Measurements from ENCODE around the gene BCAR3. TPM values are rescaled to one million over a fixed set of nuclear protein-coding genes. Genes with fewer than 3 reads are reported as not detected.
"Not testable (repeated sequence)": the region's sequence is repeated elsewhere in the genome, so short reads cannot be mapped to it uniquely, and the experiment has no call there.

BCAR3 gene
- total RNA-seq, 3 donors from 2014 or later: 26.7 to 42.7 (median 30.2) TPM

DNA sequence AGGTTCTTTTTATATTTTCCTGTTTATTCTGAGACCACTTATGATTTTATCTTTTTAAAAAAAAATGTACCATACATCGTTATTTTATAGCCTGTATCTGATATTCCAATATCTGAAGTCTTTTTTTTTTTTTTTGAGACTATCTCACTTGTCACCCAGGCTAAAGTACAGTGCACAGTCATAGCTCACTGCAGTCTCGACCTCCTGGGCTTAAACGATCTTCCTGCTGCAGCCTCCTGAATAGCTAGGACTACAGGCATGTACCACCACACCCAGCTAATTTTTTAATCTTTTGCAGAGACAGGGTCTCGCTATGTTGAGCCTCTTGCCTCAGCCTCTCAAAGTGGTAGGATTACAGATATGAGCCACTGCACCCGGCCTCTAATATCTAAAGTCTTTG is 25.1 kb downstream of the BCAR3 start:
- Histone ChIP-seq H3K36me3 (no peaks in the 10 kb centered on the region), H3K4me3 (no peak overlapping the region), H3K27ac (no peak overlapping the region), H3K9me3 (no peaks in the 10 kb centered on the region), H3K4me1 (no peaks in the 10 kb centered on the region), H3K27me3 (no peaks in the 10 kb centered on the region)
- DNase-seq (ENCODE audit: low spot score in 2 of 2): no peak
- intact Hi-C loops (cut with DNase I; ENCODE audit: low total_unique reads): no loop called here
- no peak for TF ChIP-seq CTCF (IDR thresholded peaks at IDR 0.05)
- TF ChIP-seq POLR2AphosphoS5 (IDR thresholded peaks at IDR 0.05): no peak
- no peak for TF ChIP-seq POLR2A (IDR thresholded peaks at IDR 0.05)

- Histone ChIP-seq H3K27ac (no peak overlapping the region), H3K27me3 (no peaks in the 10 kb centered on the region), H3K36me3 (no peaks in the 10 kb centered on the region), H3K9me3 (no peaks in the 10 kb centered on the region), H3K4me3 (no peak overlapping the region), H3K4me1 (no peaks in the 10 kb centered on the region)
- no peak for TF ChIP-seq POLR2AphosphoS5 (IDR thresholded peaks at IDR 0.05)
- no peak for TF ChIP-seq CTCF (IDR thresholded peaks at IDR 0.05)
- TF ChIP-seq POLR2A (IDR thresholded peaks at IDR 0.05): no peak
- no peak for DNase-seq (ENCODE audit: low spot score in 2 of 2)
- intact Hi-C loops (cut with DNase I; ENCODE audit: low total_unique reads): no loop called here
Measured at GRCh38 chr1:93653656-93654055, 28.0 kb downstream of the BCAR3 start.

DNA sequence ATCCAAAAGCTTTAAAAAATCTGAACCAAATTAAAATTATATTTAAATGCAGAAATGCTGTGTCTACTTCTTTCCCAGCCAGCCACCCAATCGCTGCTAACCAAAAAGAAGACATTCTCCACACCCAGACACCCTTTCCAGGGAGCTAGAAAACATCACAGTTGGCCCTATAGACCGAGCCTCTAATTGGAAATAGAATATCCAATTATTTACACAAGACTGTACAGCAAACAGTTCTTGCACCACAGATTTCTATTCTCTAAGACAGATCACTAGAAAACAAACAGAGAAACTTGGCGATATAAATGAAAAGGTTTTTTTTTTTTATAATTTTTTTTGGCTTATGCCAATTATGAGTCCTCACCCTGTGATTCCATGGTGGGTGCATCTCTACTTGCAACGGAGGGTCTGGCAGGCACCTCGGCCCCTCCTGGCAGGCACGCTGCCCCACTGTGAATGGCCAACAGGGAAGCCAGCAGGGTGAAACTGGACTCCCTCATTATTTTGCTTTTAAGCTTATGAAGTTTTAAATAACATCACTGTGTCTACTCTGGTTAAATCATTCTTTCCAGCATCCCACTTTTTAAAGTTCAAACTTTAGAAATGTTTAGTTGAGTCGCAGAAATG is 29.2 kb downstream of the BCAR3 start:
- Histone ChIP-seq H3K36me3 (no peaks in the 10 kb centered on the region), H3K4me3 (no peak overlapping the region), H3K4me1 (no peaks in the 10 kb centered on the region), H3K9me3 (no peaks in the 10 kb centered on the region), H3K27ac (no peak overlapping the region), H3K27me3 (no peaks in the 10 kb centered on the region)
- TF ChIP-seq POLR2A (IDR thresholded peaks at IDR 0.05) (no peak), CTCF (IDR thresholded peaks at IDR 0.05) (no peak), POLR2AphosphoS5 (IDR thresholded peaks at IDR 0.05) (no peak)
- intact Hi-C loops (cut with DNase I; ENCODE audit: low total_unique reads): no loop called here
- no peak for DNase-seq (ENCODE audit: low spot score in 2 of 2)

DNA sequence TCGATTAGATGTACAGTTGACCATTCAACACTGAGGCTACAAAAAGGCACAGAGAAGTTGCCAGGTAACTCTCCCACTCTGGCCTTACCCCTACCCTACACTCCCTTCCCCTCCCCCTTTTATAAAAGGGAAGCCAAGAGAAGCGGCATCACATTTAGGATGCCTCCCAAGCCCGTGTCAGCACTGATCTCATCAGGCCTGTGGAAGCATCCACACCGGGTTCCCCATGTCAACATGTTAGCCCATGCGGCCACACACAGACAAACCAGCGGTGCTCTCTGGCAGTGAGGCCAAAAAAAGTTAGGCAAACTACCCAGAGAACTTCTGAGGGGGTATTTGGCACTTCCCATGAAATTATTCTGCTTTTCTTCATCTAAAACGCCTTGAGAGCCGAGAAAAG is 29.9 kb downstream of the BCAR3 start:
- Histone ChIP-seq H3K9me3 (no peaks in the 10 kb centered on the region), H3K27me3 (no peaks in the 10 kb centered on the region), H3K4me1 (no peaks in the 10 kb centered on the region), H3K4me3 (no peak overlapping the region), H3K27ac (no peak overlapping the region), H3K36me3 (no peaks in the 10 kb centered on the region)
- intact Hi-C loops (cut with DNase I; ENCODE audit: low total_unique reads): no loop called here
- TF ChIP-seq POLR2A (IDR thresholded peaks at IDR 0.05) (no peak), CTCF (IDR thresholded peaks at IDR 0.05) (no peak), POLR2AphosphoS5 (IDR thresholded peaks at IDR 0.05) (no peak)
- DNase-seq (ENCODE audit: low spot score in 2 of 2): no peak

GRCh38 chr1:93650159-93650558 is 31.5 kb downstream of the BCAR3 start:
- H3K4me1 ChIP-seq; H3K36me3 ChIP-seq; DNase-seq (ENCODE audit: low spot score in 2 of 2); H3K27ac ChIP-seq; H3K4me3 ChIP-seq; H3K27me3 ChIP-seq; intact Hi-C loops (cut with DNase I; ENCODE audit: low total_unique reads); H3K9me3 ChIP-seq: not testable (repeated sequence)

DNA sequence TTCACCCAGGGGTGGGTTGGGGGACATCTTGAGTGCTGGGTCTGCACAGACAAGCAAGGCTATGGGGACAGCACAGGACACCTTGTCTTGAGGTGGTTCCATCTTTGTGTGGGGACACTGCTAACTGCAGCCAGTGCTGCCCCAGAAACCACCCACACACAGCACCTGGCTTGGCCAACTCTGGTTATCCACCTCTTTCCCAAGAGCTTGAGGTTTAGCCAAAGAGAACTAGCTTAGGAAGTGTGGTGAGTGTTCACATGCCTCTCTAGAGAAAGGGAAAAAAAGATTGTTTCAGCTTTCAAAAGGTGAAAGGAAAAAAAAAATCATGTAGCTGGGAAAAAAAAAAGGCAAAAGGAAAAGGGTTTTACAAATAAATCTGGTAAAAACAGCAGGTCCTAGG is 32.4 kb downstream of the BCAR3 start:
- intact Hi-C loops (cut with DNase I; ENCODE audit: low total_unique reads): no loop called here

More for the DNA sequence above, 32.4 kb downstream of the BCAR3 start:
- Histone ChIP-seq H3K27me3 (no peaks in the 10 kb centered on the region), H3K4me3 (no peak overlapping the region), H3K36me3 (no peaks in the 10 kb centered on the region), H3K27ac (no peak overlapping the region), H3K4me1 (no peaks in the 10 kb centered on the region), H3K9me3 (no peaks in the 10 kb centered on the region)
- no peak for DNase-seq (ENCODE audit: low spot score in 2 of 2)
- TF ChIP-seq POLR2AphosphoS5 (IDR thresholded peaks at IDR 0.05) (no peak), CTCF (IDR thresholded peaks at IDR 0.05) (no peak), POLR2A (IDR thresholded peaks at IDR 0.05) (no peak)
